ENCODE results near the gene FAM53C.
"Not testable (repeated sequence)": the region's sequence is repeated elsewhere in the genome, so short reads cannot be mapped to it uniquely, and the experiment has no call there.

Gene FAM53C

GRCh38 chr5:138369261-138369660 is 31.2 kb downstream of the FAM53C start:
- no peak overlapping the region for H3K27ac ChIP-seq (ENCODE audit: low read depth, low read length)
- H3K9ac ChIP-seq (ENCODE audit: low read depth, low read length), result no peak overlapping the region
- H3K9me3 ChIP-seq (ENCODE audit: control insufficient read depth, insufficient read depth, low read length), result no peaks in the 10 kb centered on the region
- H3K36me3 ChIP-seq (ENCODE audit: control insufficient read depth, insufficient read depth, low read length), result peaks cover 9% of the 10 kb centered on the region; the same call in 1 of the 2 replicates
- H3K4me1 ChIP-seq (ENCODE audit: control insufficient read depth, insufficient read depth, low read length), result 0 out of 2 replicates have a peak, but pooled peaks cover 2% of the 10 kb centered on the region
- H3K27me3 ChIP-seq (ENCODE audit: control insufficient read depth, insufficient read depth, low read length), result no peaks in the 10 kb centered on the region
- H3K4me3 ChIP-seq (ENCODE audit: low read depth, low read length), result no peak overlapping the region

GRCh38 chr5:138369706-138370105 is 31.6 kb downstream of the FAM53C start:
- Histone ChIP-seq H3K36me3 (ENCODE audit: control insufficient read depth, insufficient read depth, low read length) (peaks cover 12% of the 10 kb centered on the region), H3K9ac (ENCODE audit: low read depth, low read length) (no peak overlapping the region), H3K4me1 (ENCODE audit: control insufficient read depth, insufficient read depth, low read length) (no peaks in the 10 kb centered on the region), H3K27ac (ENCODE audit: low read depth, low read length) (no peak overlapping the region), H3K4me3 (ENCODE audit: low read depth, low read length) (no peak overlapping the region), H3K9me3 (ENCODE audit: control insufficient read depth, insufficient read depth, low read length) (no peaks in the 10 kb centered on the region), H3K27me3 (ENCODE audit: control insufficient read depth, insufficient read depth, low read length) (no peaks in the 10 kb centered on the region)

GRCh38 chr5:138370537-138370936 is 32.5 kb downstream of the FAM53C start:
- no peak overlapping the region for H3K9ac ChIP-seq (ENCODE audit: low read depth, low read length)
- no peaks in the 10 kb centered on the region for H3K27me3 ChIP-seq (ENCODE audit: control insufficient read depth, insufficient read depth, low read length)
- no peaks in the 10 kb centered on the region for H3K9me3 ChIP-seq (ENCODE audit: control insufficient read depth, insufficient read depth, low read length)
- H3K4me1 ChIP-seq (ENCODE audit: control insufficient read depth, insufficient read depth, low read length), result no peaks in the 10 kb centered on the region
- no peak overlapping the region for H3K4me3 ChIP-seq (ENCODE audit: low read depth, low read length)
- H3K36me3 ChIP-seq (ENCODE audit: control insufficient read depth, insufficient read depth, low read length), result peaks cover 16% of the 10 kb centered on the region
- no peak overlapping the region for H3K27ac ChIP-seq (ENCODE audit: low read depth, low read length)

- Histone ChIP-seq H3K27me3 (ENCODE audit: control insufficient read depth, insufficient read depth, low read length) (no peaks in the 10 kb centered on the region), H3K4me1 (ENCODE audit: control insufficient read depth, insufficient read depth, low read length) (no peaks in the 10 kb centered on the region), H3K9me3 (ENCODE audit: control insufficient read depth, insufficient read depth, low read length) (no peaks in the 10 kb centered on the region), H3K27ac (ENCODE audit: low read depth, low read length) (no peak overlapping the region), H3K4me3 (ENCODE audit: low read depth, low read length) (no peak overlapping the region), H3K9ac (ENCODE audit: low read depth, low read length) (no peak overlapping the region), H3K36me3 (ENCODE audit: control insufficient read depth, insufficient read depth, low read length) (peaks cover 20% of the 10 kb centered on the region)
These were observed 33.4 kb downstream of the FAM53C start for GRCh38 chr5:138371454-138371853.

GRCh38 chr5:138372225-138372624 is 34.2 kb downstream of the FAM53C start:
- H3K27me3 ChIP-seq (ENCODE audit: control insufficient read depth, insufficient read depth, low read length), result no peaks in the 10 kb centered on the region
- no peak overlapping the region for H3K9ac ChIP-seq (ENCODE audit: low read depth, low read length)
- no peak overlapping the region for H3K4me3 ChIP-seq (ENCODE audit: low read depth, low read length)
- no peak overlapping the region for H3K27ac ChIP-seq (ENCODE audit: low read depth, low read length)
- H3K36me3 ChIP-seq (ENCODE audit: control insufficient read depth, insufficient read depth, low read length), result peaks cover 27% of the 10 kb centered on the region
- no peaks in the 10 kb centered on the region for H3K9me3 ChIP-seq (ENCODE audit: control insufficient read depth, insufficient read depth, low read length)
- H3K4me1 ChIP-seq (ENCODE audit: control insufficient read depth, insufficient read depth, low read length), result no peaks in the 10 kb centered on the region

GRCh38 chr5:138372653-138373052 is 34.6 kb downstream of the FAM53C start:
- Histone ChIP-seq H3K9me3 (ENCODE audit: control insufficient read depth, insufficient read depth, low read length) (no peaks in the 10 kb centered on the region), H3K9ac (ENCODE audit: low read depth, low read length) (no peak overlapping the region), H3K4me3 (ENCODE audit: low read depth, low read length) (no peak overlapping the region), H3K4me1 (ENCODE audit: control insufficient read depth, insufficient read depth, low read length) (no peaks in the 10 kb centered on the region), H3K27ac (ENCODE audit: low read depth, low read length) (no peak overlapping the region), H3K27me3 (ENCODE audit: control insufficient read depth, insufficient read depth, low read length) (no peaks in the 10 kb centered on the region), H3K36me3 (ENCODE audit: control insufficient read depth, insufficient read depth, low read length) (peaks cover 32% of the 10 kb centered on the region)

GRCh38 chr5:138382347-138382746 is 44.3 kb downstream of the FAM53C start:
- no peaks in the 10 kb centered on the region for H3K4me1 ChIP-seq (ENCODE audit: control insufficient read depth, insufficient read depth, low read length)
- H3K27ac ChIP-seq (ENCODE audit: low read depth, low read length), result no peak overlapping the region
- no peak overlapping the region for H3K9ac ChIP-seq (ENCODE audit: low read depth, low read length)
- peaks cover 70% of the 10 kb centered on the region for H3K36me3 ChIP-seq (ENCODE audit: control insufficient read depth, insufficient read depth, low read length)
- no peaks in the 10 kb centered on the region for H3K27me3 ChIP-seq (ENCODE audit: control insufficient read depth, insufficient read depth, low read length)
- H3K4me3 ChIP-seq (ENCODE audit: low read depth, low read length), result no peak overlapping the region
- no peaks in the 10 kb centered on the region for H3K9me3 ChIP-seq (ENCODE audit: control insufficient read depth, insufficient read depth, low read length)

GRCh38 chr5:138385660-138386059 is 47.6 kb downstream of the FAM53C start:
- Histone ChIP-seq H3K36me3 (ENCODE audit: control insufficient read depth, insufficient read depth, low read length) (peaks cover 56% of the 10 kb centered on the region), H3K27ac (ENCODE audit: low read depth, low read length) (no peak overlapping the region), H3K9ac (ENCODE audit: low read depth, low read length) (no peak overlapping the region), H3K27me3 (ENCODE audit: control insufficient read depth, insufficient read depth, low read length) (no peaks in the 10 kb centered on the region), H3K9me3 (ENCODE audit: control insufficient read depth, insufficient read depth, low read length) (no peaks in the 10 kb centered on the region), H3K4me3 (ENCODE audit: low read depth, low read length) (no peak overlapping the region), H3K4me1 (ENCODE audit: control insufficient read depth, insufficient read depth, low read length) (no peaks in the 10 kb centered on the region)

GRCh38 chr5:138386290-138386689 is 48.2 kb downstream of the FAM53C start:
- Histone ChIP-seq H3K4me1 (ENCODE audit: control insufficient read depth, insufficient read depth, low read length) (no peaks in the 10 kb centered on the region), H3K4me3 (ENCODE audit: low read depth, low read length) (no peak overlapping the region), H3K27ac (ENCODE audit: low read depth, low read length) (no peak overlapping the region), H3K27me3 (ENCODE audit: control insufficient read depth, insufficient read depth, low read length) (no peaks in the 10 kb centered on the region), H3K9ac (ENCODE audit: low read depth, low read length) (no peak overlapping the region), H3K9me3 (ENCODE audit: control insufficient read depth, insufficient read depth, low read length) (no peaks in the 10 kb centered on the region), H3K36me3 (ENCODE audit: control insufficient read depth, insufficient read depth, low read length) (peaks cover 57% of the 10 kb centered on the region)

GRCh38 chr5:138389332-138389731 is 51.3 kb downstream of the FAM53C start:
- H3K9ac ChIP-seq (ENCODE audit: low read depth, low read length), result no peak overlapping the region
- H3K9me3 ChIP-seq (ENCODE audit: control insufficient read depth, insufficient read depth, low read length), result no peaks in the 10 kb centered on the region
- peaks cover 69% of the 10 kb centered on the region for H3K36me3 ChIP-seq (ENCODE audit: control insufficient read depth, insufficient read depth, low read length)
- H3K27ac ChIP-seq (ENCODE audit: low read depth, low read length), result no peak overlapping the region
- H3K4me3 ChIP-seq (ENCODE audit: low read depth, low read length), result no peak overlapping the region
- no peaks in the 10 kb centered on the region for H3K27me3 ChIP-seq (ENCODE audit: control insufficient read depth, insufficient read depth, low read length)
- H3K4me1 ChIP-seq (ENCODE audit: control insufficient read depth, insufficient read depth, low read length), result no peaks in the 10 kb centered on the region

- not testable (repeated sequence) for H3K4me1 ChIP-seq (ENCODE audit: control insufficient read depth, insufficient read depth, low read length); H3K27ac ChIP-seq (ENCODE audit: low read depth, low read length); H3K9ac ChIP-seq (ENCODE audit: low read depth, low read length); H3K27me3 ChIP-seq (ENCODE audit: control insufficient read depth, insufficient read depth, low read length); H3K4me3 ChIP-seq (ENCODE audit: low read depth, low read length); H3K9me3 ChIP-seq (ENCODE audit: control insufficient read depth, insufficient read depth, low read length)
- H3K36me3 ChIP-seq (ENCODE audit: control insufficient read depth, insufficient read depth, low read length), result peaks cover 75% of the 10 kb centered on the region
These were observed 51.8 kb downstream of the FAM53C start for GRCh38 chr5:138389911-138390310.

- H3K27me3 ChIP-seq (ENCODE audit: control insufficient read depth, insufficient read depth, low read length), result no peaks in the 10 kb centered on the region
- H3K4me3 ChIP-seq (ENCODE audit: low read depth, low read length), result no peak overlapping the region
- no peak overlapping the region for H3K9ac ChIP-seq (ENCODE audit: low read depth, low read length)
- peaks cover 74% of the 10 kb centered on the region for H3K36me3 ChIP-seq (ENCODE audit: control insufficient read depth, insufficient read depth, low read length)
- no peaks in the 10 kb centered on the region for H3K9me3 ChIP-seq (ENCODE audit: control insufficient read depth, insufficient read depth, low read length)
- H3K4me1 ChIP-seq (ENCODE audit: control insufficient read depth, insufficient read depth, low read length), result no peaks in the 10 kb centered on the region
- no peak overlapping the region for H3K27ac ChIP-seq (ENCODE audit: low read depth, low read length)
These were observed 53.9 kb downstream of the FAM53C start for GRCh38 chr5:138391859-138392386.
